GM15510 (cell line): Measurements from ENCODE around the gene RMND5A.

Source experiments
- POLR2A ChIP-seq: IDR thresholded peaks from 3 replicates; pipeline ENCODE4 v1.6.1; 2011; ENCODE audit warnings: borderline replicate concordance; ENCODE audit not compliant: insufficient read length; ENCODE audit errors: extremely low read depth

The RMND5A gene, protein sequence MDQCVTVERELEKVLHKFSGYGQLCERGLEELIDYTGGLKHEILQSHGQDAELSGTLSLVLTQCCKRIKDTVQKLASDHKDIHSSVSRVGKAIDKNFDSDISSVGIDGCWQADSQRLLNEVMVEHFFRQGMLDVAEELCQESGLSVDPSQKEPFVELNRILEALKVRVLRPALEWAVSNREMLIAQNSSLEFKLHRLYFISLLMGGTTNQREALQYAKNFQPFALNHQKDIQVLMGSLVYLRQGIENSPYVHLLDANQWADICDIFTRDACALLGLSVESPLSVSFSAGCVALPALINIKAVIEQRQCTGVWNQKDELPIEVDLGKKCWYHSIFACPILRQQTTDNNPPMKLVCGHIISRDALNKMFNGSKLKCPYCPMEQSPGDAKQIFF

DNA sequence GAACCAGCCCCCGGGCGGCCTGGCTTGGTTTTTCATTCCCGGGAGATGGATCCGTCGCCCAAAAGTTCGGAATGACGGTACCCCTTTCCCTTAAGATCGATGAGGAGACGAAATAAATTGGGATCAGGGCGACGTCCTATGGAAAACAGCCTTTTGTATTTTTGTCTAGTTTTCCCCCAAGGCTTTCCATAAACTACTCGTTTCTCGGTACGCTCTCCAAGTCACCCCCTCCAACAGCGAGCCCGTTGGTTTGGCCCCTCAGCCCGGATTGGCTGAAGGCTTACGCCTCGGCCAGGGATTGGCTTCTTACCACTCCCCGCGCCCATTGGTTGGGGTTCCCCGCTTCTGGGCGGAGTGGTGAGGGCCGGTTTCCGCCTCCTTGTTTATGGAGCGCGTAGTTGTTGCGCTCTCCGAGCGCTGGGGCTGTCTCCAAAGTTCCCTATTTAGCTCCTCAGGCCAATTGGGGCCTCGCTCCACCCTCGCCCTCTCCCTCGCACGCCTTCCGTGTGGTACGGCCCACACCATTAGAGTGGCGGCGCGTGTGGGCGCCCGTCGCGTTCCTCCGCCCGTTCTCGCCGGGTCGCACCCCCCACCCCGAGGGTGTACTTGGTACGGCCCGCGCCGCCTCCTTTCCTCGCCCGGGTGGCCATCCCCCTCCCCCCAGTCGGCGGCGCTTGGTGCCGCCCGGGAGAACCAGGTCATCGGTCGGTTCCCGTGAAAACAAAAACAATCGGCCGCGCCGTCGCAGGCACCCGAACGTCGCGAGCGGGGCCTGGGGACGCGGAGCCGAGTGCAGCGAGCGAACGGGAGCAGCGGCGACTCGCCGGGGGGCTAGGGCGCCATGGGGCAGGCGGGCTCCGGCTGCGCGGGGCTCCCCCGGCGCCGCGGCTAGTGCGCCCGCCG lies at the start of gene RMND5A:
Gene RMND5A (plus strand): TSS at position 655 of the 903 bp plus-strand sequence. CDS start 377 bp downstream, outside the sequence.
- TF ChIP-seq POLR2A, result peak; percentile 64

DNA sequence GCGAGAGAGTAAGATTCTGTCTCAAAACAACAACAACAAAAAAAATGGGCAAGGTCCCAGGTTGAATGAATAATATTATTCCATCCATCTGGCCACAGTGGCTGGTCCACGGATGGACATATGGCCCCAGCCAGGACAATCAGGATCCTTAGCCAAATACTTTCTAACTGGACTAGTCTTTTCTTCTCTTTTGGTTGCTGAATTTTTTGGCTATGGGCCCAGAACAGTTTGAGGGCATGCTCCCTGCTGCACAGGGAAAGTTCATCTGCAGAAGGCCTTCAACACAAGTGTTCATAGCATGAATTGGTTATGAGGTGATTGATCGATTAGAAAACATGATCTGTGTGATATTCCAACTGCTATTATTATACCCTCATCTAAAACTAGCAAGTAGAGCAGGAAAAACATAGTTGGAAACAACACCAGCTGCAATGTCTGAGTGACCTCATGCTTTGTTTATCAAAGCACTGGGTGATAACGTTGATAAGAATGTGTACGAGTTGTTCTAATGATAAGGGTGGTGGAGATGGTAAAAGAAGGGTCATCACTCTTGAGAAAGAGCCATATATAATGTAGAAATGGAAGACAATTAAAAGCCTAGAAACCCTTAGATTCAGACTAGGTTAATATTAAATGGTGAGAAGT lies 48.6 kb upstream of the RMND5A start:
- TF ChIP-seq POLR2A, result no peak

DNA sequence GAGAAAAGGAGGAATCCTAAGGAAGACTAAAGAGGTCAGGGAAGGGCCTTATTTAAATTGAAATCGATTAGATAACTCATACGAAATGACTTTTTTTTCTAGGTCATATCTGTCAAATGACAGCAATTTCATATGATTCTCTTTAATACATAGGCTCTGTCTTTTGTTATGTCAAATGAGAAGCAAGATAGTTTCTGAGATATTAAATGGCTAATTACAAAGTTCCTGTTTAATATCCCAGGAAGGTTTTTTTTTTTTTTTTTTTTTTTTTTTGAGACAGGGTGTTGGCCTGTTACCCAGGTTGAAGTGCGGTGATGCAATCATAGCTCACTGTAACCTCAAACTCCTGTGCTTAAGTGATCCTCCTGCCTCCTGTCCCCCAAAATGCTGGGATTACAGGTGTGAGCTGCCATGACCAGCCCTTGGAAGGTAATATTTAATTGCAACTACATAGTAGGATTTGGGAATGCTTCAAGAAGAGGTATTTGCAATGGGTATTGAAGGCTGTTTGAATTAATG lies 48.0 kb upstream of the RMND5A start:
- no peak for TF ChIP-seq POLR2A

DNA sequence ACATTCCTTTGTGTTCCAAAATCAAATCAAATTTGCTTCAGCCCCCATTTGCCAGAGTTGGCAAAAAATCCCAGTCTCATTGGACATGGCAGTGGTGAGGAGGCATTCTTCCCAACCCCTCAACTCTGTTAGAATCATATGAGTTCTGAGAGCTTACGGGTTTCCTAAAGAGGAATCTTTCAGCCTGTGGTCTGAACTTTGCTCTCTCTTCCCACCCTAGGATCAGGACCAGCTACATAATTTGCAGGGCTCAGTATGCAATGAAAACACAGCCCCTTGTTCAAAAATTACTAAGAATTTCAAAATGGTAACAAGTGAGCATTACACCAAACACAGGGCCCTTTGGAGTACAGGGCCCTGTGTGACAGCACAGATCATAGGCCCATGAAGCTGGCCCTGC lies 47.1 kb upstream of the RMND5A start:
- no peak for TF ChIP-seq POLR2A

DNA sequence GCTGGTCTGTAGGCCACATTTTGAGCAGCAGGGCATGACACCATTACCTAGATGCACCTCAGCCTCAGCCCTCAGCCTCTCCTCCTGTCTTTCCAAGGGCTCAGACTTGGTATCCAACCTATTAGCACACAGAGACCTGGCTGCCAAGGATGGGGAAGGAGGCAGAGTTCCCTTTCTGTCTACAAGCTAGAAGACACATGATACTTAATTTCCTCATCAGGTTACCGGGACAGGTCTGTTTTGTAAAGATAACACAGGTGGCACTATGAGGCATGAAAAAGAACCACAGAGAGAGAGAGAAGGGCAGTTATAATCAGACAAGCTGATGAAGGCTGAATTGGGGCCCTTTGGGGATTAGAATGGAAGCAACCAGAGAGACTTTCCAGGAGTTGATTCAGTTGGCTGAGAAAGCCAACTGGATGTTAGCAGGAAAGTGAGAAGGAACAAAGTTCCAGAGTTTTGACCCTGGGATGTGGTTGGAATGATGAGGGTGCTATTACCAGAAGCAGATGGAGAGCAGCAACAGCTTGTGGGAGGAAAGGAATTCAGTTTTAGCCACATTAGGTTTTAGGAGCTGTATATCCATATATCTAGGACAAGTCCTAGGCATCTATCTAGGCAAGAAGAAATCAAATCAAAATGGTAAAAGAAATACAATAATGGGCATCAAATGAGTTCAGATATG lies 46.0 kb upstream of the RMND5A start:
- TF ChIP-seq POLR2A, result no peak

DNA sequence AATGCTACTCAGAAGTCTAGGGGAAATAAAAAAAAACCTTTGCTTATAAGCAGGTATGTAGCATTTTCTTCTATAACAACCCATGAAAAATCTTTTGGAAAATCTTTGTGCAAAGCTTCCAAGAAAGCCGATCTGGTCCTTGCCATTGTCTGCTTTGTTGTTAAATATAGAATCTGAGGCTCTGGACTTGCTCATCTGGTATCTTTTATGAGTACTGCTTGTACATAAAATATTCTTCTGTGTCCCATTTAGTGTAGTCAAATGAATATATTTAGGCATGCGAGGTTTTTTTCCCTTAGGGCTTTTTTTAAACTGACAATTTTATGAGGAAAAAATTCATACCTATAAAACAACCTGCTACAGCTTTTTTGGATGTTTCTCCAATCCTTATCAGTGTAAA lies 45.0 kb upstream of the RMND5A start:
- no peak for TF ChIP-seq POLR2A

DNA sequence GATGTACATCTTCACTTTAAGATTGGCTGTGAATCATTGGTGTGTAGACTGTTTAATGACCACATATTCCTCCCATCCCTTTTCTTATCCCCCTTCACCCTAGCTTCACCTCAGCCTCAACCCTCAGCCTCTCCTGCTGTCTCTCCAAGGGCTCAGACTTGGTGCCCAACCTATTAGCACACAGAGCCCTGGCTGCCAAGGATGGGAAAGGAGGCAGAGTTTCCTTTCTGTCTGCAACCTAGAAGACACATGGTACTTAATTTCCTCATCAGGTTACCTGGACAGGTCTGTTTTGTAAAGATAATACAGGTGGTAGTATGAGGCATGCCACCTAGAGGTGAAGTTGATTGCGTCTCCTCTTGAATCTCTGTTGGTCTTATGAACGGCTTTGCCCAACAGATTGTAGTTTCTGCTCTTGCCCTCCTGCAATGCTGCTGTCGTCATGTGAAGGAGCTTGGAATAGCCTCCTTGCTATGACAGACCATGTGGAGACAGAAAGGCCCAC lies 44.5 kb upstream of the RMND5A start:
- TF ChIP-seq POLR2A, result no peak

DNA sequence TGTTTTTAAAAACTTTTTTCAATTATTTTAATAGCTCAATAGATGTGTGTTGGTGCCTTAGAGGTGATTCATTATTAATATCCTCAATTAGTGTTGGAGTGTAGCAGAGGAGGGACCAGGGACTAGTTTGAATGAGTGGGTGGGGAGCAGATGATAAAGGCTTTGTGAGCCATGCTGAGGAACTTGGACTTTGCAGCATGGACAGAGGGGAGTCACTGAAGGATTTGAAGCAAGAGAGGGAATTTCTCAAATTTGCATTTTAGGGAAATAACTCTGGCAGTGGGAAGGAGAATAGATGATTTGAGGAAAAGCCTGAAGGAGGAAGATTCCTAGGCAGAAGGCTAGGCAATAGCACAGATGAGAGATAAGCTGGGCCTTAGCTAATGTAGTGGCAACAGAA lies 42.3 kb upstream of the RMND5A start:
- no peak for TF ChIP-seq POLR2A

DNA sequence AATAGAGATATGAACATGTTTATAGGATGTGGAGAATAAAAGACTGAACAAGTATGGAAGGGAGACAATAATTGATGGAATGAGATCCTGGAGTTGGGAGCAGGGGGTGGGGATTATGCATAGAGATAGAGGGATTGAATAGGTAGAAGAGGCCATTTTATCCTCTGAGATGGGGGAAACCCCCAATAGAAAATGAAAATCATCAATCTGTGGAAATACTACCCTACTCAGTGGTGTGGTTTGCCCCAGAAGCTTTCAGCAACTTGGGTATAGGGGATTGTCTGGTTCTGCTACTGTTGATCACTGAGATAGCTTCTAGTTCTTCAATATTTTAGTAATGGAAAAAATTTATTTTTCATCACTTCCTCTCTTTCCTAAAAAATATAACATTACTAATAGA lies 41.1 kb upstream of the RMND5A start:
- TF ChIP-seq POLR2A, result no peak

DNA sequence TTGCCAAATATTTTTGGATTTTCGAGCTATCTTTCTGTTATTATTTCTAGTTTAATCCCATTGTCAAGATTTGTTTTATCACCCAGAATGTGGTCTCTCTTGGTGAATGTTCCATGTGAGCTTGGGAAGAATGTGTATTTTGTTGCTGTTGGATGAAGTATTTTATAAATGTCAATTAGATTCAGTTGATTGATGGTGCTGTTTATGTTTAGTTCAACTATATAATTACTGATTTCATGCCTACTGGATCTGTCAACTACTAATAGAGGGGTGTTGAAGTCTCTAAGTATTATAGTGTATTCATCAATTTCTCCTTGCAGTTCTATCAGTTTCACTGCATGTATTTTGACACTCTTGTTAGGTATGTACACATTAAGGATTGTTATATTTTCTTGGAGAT lies 34.7 kb upstream of the RMND5A start:
- no peak for TF ChIP-seq POLR2A

DNA sequence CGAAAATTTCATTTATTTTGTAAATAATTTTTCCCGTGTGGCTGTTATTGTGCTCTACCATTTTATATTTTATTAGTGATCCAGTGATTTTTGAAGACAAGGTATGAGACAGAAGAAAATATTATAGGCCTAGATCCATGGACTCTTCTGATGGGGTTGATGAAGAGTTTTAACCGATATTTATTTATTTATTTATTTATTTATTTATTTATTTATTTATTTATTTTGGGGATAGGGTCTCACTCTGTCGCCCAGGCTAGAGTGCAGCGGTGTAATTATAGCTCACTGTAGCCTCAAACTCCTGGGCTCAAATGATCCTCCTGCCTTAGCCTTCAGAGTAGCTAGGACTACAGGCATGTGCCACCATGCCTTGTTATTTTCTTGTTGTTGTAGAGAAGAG lies 33.6 kb upstream of the RMND5A start:
- TF ChIP-seq POLR2A, result no peak

DNA sequence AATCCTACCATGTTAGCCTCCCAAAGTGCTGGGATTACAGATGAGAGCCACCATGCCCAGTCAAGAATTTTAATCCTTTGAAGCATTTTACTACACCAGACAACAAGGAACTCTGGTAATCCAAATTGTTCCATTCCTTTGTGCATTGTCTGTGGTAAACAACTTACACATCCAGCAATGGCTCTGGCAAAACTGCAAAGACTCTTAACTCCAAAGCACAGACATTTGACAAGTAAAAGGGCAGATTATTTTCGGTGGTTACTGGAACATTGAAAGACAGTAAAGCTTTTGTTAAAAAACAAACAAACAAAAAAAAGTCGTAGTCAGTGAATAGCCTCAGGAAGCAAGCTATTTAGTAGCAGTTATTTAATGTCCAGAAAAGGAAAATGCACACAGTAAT lies 33.2 kb upstream of the RMND5A start:
- TF ChIP-seq POLR2A, result no peak

DNA sequence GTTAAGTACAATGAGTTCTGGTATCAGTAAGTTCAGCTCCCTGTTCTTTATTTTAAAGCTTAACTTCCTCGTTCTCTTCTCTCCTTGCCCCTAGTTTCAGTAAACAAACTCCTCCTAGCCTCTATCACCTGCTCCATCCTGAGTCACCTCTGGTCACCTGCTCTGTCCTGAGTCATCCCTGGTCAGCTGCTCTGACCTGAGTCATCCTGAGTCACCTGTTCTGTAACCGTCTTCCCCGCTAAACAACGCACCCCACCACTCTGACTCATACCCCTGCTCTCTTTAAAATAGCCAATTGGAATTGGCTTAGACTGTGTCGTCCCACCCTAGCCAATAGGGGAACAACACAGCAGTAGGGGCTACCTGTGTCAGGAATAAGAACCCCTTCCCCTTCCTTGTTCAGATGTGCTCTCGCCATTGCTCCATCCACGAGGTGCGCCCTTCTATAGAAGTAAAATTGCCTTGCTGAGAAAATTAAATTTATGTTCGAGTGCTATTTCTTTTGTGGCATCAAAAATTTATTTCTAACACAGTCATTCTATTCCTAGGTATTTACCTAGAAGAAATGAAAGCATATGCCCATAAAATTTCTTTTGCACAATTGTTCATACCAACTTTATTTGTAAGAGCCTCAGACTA lies 24.9 kb upstream of the RMND5A start:
- TF ChIP-seq POLR2A, result no peak

DNA sequence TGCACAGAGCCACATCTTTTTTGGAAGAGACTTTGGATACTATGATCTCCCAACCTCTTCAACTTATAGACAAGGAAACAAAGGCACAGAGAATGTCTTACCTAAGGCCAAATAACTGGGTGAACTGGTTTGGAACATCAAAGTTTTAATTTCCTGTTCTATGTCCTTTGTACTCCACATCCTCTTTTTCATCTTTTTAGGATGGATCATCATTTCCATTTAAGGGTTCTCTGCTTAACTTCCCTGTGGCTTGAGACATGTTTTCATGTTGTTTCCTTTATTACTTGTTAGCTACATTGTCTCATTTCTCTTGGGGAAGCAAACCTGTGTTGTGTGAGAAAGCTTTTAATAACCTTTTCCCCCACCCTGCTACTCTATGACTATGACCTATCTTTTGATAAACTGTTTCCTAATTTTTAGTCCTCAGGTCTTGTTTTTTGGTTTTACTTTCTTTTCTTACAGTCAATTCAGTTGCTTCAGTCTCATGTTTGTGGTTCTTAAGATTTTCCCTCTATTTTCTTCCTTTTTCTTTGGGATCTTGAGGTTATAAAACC lies 22.5 kb upstream of the RMND5A start:
- TF ChIP-seq POLR2A, result no peak

DNA sequence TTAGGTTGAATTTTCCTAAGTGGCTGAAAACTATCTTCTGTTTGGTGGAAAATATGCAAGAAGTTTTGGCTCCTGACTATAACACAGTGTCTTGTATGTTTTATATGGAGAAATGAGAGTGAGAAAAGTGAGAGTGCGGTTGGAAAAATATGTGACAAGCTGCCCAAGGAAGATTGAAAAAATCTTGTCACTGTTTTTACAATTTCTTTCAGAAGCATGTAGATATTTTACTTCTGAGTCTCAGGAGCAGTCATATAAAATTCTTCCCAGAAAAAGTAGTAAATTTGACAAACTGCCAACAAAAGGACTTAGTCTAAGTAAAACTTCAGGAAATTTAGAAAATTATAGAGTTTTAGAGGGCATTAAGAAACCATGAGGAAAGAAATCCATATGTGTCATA lies 19.4 kb upstream of the RMND5A start:
- no peak for TF ChIP-seq POLR2A
